HUDEP-2 (cell line): ENCODE measurements around the gene TMEM107.
"Not testable (repeated sequence)": the region's sequence is repeated elsewhere in the genome, so short reads cannot be mapped to it uniquely, and the experiment has no call there.

Experiments
- DNase-seq, 76 experiments: peaks; one replicate each; lab custom pipeline; 2025; ENCODE audit not compliant: unreplicated experiment in 76 of 76; lab: John Stamatoyannopoulos, UW

The TMEM107 gene

GRCh38 chr17:8176197-8176940 lies at the start of gene TMEM107:
TSS of gene TMEM107 (minus strand) at chr17:8176380. CDS start at chr17:8176286, 94 bp downstream.
- peak in 70 of 76 experiments; percentile 40 to 88 (median 74) for DNase-seq

- DNase-seq, result no peak
Measured at GRCh38 chr17:8224891-8225812, 49.0 kb upstream of the TMEM107 start.

GRCh38 chr17:8223356-8224126 lies 47.4 kb upstream of the TMEM107 start:
- peak in 66 of 76 experiments; percentile 10 to 84 (median 57) for DNase-seq

GRCh38 chr17:8222630-8223355 lies 46.6 kb upstream of the TMEM107 start:
- peak in 73 of 76 experiments; percentile 49 to 98 (median 88) for DNase-seq

GRCh38 chr17:8222380-8222629 lies 46.1 kb upstream of the TMEM107 start:
- DNase-seq, result peak in 2 of 76 experiments; percentile 75 to 87

GRCh38 chr17:8221663-8222379 lies 45.6 kb upstream of the TMEM107 start:
- peak in 71 of 76 experiments; percentile 27 to 96 (median 81) for DNase-seq

GRCh38 chr17:8220783-8221662 lies 44.8 kb upstream of the TMEM107 start:
- DNase-seq, result peak in 72 of 76 experiments; percentile 26 to 95 (median 86)

GRCh38 chr17:8214000-8214399 lies 37.8 kb upstream of the TMEM107 start:
- DNase-seq, result not testable (repeated sequence)

DNA sequence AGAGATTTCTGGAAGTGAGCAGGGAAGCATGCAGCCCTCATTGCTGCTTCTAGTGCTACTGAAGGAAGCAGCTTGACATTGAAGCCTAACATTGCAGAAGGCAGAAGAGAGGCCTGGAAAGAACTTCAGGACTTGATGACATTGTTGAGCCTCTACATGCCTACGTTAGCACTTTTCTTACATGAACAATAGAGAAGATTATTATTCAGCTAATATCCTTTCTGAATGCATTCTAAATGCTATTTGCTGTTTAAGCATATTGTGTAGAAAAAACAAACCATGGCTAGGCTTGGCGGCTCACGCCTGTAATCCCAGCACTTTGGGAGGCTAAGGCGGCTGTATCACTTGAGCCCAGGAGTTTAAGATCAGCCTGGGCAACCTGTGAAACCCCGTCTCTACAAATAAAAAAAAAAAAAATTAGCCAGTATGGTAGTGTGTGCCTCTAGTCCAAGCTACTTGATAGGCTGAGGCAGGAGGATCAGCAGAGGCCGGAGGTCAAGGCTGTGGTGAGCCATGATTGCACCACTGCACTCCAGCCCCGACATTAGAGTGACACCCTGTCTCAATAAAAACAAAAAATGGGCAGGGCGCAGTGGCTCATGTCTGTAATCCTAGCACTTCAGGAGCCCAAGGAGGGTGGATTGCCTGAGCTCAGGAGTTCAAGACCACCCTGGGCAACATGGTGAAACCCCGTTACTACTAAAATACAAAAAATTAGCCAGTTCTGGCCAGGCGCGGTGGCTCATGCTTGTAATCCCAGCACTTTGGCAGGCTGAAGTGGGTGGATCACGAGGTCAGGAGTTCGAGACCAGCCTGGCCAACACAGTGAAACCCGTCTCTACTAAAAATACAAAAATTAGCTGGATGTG lies 36.4 kb upstream of the TMEM107 start:
- no peak for DNase-seq

- DNase-seq, result peak in 10 of 76 experiments; percentile 8 to 60 (median 44)
Measured at GRCh38 chr17:8210761-8211458, 34.7 kb upstream of the TMEM107 start.

- DNase-seq, result peak in 73 of 76 experiments; percentile 31 to 97 (median 89)
Measured at GRCh38 chr17:8209907-8210760, 34.0 kb upstream of the TMEM107 start, which contains the start of gene AURKB. TSS of gene AURKB (minus strand) at chr17:8210575. CDS start at chr17:8210224, 351 bp downstream.

DNA sequence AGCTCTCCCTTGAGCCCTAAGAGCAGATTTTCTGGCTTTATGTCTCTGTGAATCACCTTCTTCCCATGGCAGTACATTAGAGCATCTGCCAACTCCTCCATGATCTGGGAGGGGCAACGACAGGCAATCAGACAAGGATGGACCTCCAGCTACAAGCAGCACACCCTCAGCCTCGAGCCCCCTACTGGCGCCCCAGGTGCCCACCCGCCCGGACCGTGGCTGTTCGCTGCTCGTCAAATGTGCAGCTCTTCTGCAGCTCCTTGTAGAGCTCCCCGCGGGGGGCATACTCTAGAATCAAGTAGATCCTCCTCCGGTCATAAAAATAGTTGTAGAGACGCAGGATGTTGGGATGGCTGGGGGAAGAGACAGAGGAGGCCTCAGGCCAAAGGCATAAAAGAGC lies 30.4 kb upstream of the TMEM107 start:
- DNase-seq, result no peak

- no peak for DNase-seq
Measured at GRCh38 chr17:8204761-8205555, 28.8 kb upstream of the TMEM107 start.

- DNase-seq, result peak in 72 of 76 experiments; percentile 15 to 88 (median 64)
Measured at GRCh38 chr17:8192070-8192815, 16.1 kb upstream of the TMEM107 start.
